GM18870 (cell line): ENCODE measurements around the gene GALNT18.

Source experiments
- ATAC-seq: cut with Tn5 transposase; IDR thresholded peaks from one replicate; pipeline ENCODE4 v1.9.1; 2021; ENCODE audit warnings: moderate library complexity; ENCODE audit not compliant: unreplicated experiment

Gene GALNT18

DNA sequence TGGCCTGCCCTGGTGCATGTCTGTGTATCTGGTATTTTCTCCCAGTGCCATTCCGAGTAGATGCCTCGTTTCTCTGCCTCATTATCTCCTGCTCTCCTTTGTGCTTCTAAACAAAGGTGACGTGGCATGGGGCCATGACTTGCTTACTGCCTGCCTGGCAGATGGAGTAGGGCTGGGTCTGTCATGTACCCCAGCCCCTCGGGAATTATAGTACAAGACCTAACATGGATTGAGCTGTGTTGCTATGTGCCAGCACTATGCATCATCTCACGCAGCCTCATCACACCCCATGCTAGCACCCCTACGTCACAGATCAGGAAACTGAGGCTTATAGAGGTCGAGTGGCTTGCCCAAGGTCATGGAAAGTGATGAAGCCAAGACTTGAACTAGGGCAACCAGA lies 88.1 kb downstream of the GALNT18 start:
- no peak for ATAC-seq

DNA sequence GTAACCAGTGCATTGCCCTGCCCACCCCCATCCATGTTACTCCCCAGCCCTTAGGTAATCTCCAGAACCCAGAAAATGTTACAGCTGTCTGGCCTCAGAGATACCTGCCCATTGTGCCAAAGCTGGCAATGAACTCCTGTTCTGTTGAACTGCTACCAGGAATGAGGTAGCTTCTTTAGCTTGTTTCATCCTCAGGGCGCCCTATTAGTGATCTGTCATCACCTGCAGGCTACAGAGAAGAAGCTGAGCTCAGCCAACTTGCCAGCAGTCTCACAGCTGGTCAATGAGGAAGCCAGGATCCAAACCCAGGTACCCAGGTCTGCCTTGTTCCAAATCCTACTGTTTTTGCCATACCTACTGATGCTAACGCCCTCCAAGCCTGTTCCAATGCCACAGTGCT lies 88.7 kb downstream of the GALNT18 start:
- ATAC-seq, result no peak

DNA sequence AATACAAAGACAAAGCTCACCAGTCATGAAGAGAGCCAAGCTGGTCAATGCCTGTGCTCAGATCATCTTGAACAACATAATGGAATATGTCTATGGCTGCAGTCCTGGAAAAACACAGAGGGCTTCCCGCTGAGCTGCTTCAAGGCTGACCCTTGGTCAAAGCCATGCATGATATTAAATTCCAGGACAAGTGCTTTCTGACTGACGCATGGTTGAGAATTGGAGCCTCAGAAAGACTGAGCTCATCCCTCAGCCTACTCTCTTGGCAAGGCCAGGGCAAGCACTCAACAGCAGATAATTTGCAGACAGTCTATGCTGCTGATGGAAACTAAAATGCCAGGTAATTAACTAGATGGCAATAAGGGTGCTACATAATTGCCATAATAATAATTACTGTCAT lies 89.2 kb downstream of the GALNT18 start:
- no peak for ATAC-seq

DNA sequence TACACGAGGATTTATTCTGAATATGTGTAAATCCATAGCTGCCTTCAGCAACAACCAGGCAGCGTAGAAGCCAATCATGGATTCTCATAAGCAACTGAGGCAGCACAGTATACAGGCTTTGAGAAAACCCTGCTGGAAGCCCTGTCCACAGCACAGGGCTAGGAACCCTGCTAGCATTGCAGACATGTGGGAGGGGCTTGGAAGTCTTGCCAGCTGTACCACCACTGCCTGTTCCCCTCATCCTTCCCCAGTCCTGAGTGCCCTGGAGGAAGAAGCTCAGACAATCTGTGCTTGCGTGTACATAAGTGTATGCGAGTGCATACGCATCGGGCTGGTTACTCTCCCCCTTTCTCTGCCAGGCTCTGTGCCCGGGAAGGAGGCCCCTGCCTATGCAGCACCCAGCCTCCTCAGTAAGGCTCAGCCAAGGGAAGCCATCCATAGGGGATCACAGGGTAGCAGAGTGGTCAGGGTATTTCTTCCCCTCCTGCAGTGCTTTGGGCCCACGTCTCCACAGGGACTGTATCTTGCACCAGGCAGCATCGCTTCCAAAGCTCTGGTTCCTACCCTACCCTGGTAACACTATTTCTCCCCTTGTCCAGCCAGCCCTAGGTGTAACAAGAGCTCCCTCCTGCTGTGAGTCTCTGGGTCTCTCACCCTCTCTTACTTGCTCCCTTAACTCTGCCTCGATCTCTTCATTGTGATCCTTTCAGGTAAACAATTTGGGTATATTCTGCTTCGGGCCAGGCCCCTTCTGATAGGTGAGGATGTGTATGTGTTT lies 90.5 kb downstream of the GALNT18 start:
- ATAC-seq, result no peak

DNA sequence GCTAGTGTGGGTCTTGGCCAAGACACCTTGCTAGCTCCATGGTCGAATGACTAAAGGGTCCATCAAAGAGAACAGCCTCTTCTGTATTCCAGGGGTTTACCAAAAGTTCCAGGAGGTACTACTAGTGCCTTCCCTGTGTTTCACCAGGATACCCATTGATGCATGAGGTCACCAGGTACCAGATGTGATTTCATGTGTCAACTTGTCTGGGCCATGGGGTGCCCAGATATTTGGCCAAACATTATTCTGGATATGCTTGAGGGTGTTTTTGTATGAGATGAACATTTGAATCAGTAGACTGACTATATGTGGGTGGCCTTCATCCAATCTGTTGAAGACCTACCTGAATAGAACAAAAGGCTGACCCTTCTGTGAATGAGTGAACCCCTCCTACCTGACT lies 92.8 kb downstream of the GALNT18 start:
- no peak for ATAC-seq

DNA sequence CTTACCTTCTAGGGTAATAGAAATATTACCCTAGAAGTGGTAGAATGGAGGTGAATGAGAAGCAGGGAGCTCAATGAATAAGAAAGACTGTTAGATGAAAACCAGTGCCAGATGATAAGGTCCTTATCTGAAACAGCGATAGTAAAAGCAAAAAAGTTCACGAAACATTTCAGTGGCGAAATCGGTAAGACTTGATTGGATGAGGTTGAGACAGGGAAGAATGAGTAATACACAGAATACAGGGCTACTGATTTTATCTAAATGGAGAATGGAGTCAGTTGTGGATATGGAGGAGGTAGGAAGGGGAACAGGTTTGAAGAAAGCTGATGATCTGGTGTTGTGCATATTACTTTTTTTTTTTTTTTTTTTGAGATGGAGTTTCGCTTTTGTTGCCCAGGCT lies 96.5 kb downstream of the GALNT18 start:
- no peak for ATAC-seq

DNA sequence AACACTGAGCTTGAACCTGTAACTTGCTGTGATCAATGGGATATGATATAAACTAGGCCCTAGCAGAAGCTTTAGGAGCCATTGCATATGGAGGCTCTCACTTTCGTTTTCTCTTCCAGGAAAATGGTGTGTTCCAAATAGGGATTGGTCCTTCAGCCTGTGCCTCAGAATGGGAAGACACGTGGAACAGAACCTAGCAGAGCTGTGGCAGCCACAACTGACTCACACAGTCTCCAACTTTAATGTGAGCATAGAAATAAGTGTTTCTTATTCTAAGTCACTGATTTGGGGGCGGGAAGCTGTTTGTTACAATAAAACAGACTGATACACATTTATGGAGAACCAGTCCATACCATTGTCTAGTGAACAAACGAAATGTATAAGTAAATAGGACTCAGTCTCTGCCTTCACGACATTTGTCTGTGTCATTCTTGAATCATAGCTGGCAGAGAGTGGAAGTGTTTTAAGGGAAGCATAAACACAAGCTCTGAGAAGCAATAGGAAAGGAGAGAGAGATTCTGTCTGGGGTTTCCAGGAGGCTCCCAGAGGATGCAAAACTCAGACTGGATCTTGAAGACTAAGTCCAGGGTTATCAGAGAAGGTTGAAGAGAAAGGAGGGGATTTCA lies 97.3 kb downstream of the GALNT18 start:
- no peak for ATAC-seq

DNA sequence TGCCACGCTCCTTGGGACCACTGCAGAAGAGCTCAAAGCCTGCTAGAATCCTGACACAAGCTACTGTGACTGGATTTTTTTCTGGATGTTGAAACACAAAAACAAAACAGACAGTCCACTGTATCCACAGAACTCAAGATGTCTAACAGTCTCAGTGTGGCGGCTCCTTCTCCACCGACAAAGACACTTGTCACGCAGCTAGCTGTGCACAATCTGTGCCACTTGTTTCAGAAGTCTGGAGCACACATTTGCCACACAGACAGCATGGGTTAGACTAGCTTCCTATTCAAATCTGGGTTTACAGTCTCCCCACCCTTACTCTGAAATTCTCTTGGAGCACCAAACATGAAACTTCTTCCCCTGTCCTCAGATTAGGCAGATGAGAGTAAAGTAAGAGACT lies 99.2 kb downstream of the GALNT18 start:
- ATAC-seq, result no peak

DNA sequence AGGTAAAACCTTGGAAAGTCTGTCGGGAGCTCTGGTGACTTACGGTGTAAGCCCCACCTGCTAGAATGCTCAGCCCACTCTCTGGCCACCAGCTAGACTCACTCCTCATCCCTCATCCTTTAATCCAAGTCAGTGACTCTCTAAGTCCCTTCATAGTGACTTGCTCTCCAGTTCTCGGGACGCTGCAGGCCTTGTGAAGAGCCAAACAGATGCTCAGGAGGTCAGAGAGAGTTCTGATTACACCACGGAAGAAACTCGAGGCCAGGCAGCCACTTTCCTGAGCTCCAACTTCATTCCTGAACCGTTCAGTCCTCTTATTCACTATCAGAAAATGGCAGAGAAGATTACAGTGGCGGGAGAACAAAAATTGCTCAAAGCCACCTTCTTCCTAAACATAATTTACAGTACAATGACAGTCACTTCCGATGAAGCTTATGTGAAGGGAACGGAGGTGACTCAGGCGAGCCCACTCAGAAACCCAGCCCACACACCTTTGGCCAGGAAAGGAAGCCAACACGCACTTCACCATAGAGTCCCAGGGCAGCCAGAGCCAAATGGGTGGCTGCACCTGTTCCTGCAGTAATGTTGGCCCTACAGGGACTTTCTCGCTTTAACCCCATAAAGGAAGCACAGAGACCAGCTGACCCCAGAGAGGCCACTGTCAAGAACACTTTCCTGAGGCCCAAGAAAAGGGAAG lies 100.4 kb downstream of the GALNT18 start:
- no peak for ATAC-seq

DNA sequence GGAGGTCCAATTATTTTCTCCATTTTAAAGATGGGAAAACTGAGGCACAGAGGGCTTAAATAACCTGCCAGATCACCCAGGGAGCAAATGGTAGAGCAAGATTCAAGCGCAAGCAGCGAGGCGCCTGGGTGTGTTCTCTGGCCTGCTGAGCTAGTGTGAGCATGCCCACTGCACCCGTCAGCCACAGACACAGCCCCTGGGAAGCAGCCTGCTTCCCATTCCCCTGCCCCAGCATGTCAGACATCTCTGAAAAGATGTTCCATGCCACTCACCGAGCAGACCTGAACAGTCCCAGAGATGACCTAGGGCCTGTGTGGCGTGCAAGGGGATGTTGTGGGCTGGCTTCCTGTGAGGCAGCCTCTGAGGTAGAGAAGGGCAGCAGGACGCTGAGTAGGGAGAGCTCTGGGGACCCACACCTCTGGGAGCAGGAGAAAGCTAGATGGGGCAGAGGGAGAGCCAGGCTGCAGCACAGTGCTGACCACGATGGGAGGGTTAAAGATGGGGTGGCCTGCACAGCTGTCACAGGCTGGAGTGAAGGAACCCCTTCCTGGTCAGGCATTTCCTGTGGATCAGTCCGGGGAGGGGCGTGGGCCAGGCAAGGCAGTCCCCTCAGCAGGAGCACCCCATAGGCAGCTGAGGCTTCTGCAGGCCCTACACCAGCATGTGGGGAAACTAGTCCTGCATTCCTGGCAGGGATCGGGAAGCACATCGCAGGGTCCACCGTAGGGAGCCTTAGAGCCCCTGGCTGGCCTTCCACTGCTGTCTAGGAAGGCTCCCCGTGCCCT lies 101.4 kb downstream of the GALNT18 start:
- ATAC-seq, result no peak

DNA sequence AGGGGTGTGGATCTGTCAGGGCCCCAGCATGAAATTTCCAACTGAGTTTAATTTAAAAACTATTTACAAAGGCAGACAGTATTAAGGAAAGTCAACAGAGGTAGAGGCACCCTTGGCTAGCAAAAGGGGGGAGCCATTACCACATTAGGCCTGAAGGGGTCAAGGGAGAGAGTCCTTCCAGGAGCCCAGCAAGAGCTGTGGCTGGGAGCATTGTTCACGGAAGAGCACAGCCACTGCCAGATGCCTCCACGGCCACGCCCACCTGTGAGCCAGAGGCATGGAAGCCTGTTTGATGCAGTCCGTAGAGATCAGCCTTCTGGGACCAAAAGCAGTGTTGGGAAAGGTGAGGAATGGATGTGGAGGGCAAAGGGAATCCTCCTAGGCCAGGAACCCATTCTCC lies 102.6 kb downstream of the GALNT18 start:
- ATAC-seq, result no peak

DNA sequence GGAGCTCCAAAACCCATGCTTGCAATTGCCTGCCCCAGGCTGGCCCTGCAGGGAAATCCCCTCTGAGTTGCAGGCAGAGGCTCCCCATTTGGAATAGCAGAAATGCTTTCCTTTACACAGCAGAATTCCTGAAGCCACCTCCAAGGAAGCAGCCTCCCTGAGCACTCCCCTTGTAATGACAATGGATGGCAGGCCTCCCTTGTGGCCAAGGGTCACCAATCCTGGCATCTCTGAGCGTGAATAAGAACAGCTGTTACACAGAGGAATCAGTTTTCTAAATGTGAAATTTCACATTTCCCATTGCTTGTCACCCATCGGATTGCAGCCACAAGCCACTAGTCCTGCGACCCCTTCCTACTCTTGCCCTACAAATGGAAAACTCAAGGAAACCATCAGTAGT lies 107.6 kb downstream of the GALNT18 start:
- ATAC-seq, result no peak

DNA sequence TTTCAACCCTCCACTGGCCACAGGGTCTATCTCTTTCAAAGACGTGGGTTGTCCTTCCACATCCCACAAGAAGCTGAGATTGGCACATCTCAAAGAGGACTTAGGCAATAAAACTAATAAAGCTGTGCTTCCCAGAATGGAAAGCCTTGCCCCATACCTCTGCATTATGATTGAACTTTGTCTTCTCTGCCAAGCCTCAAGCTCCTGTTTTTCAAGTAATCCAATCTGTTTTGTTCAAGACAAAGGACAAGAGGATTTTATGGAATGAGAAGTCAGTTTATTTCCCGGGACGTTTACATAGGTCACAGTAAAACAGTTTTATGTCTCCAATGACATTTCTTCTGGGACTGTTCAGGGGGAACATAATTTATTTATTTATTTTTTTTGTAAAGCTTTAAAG lies 108.4 kb downstream of the GALNT18 start:
- no peak for ATAC-seq

DNA sequence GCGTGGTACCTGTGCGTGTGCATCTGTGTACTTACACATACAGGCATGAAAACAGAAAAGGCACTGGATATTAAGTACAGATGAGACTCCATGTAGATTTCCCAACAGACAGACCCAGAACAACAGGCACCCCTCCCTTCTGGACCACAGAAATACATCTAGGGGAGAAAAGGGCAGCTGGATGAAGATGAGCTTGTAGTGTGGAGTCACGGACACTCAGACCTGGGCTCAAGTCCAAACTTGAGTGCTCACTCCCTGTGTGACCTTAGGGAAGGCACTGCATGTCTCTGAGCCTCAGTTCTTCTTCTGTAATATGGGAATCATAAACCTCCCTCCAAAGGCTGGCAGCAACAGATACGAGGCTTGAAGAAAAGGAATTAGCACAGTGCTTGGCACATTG lies 108.9 kb downstream of the GALNT18 start:
- no peak for ATAC-seq

DNA sequence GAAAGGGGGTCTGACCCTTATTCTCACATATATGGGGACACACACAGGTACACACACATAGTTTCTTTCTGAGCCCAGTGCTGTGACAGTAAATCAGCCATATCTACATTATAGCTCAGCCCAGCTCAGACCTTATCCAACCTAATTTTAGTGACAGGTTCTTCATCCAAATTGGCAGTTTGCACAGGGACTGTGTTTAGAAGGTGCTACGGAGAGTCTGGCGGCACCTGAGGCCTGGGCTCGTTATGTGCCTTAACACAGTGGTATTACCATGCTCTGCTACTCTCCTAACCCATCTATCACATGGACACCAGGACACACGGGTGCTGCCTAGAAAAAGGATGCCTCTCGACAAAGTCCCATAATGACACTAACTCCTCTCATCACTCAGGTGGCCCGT lies 109.3 kb downstream of the GALNT18 start:
- no peak for ATAC-seq

DNA sequence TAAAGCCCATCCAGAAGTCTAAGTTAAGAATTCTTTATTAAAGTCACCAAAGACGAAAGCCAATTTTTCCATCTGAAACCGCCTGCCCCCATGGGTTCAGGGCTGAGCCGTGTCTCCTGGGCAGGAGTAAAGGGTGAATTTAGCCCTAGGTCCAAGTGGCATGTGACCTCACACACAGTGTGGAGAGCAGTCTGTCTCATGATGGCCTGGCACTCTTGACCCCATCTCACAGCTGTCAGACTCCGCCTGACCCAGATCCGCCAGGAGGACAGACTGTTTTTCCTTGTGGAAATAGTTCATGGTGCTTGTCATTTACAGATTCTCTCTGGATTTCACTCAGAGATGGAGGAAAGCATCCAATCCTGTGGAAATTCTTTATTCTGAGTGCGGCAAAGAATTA lies 109.7 kb downstream of the GALNT18 start:
- ATAC-seq, result no peak

DNA sequence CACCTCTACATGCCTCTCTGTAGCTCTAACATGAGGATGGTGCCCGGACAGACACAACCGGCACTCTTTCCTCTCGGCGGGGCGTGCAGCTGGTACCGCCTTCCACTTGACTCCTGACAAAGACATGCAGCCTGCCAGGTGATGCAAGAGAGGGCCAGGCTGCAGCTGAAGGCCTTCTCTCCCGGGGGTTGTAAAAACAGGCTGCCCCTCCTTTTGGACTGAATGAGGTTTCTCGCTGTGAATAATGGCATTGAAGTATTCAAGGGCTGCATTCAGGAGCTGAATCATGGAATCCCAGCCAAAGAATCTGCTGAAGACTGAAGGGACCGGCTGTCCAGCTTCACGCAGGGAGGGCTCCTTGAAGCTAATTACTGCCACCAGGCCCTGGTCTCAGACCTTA lies 110.9 kb downstream of the GALNT18 start:
- no peak for ATAC-seq

DNA sequence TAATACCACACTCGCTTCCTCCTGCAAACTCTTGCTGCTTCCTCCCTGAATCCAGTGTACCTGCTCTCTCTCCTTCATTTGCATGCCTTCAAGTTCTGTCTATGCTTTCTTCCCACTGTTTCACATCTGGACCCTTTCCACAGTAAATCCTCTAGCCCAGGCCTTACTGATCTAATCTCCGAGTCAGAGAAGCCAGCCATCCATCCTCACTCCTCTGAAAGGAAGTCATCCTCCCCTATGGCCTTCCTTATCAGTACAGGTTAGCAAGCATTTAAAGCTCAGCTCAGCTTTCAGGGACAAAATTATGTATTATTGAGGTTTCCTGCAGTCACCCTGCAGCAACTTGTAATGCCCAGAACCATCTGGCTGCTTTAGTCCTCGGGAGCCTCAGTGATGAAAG lies 116.1 kb downstream of the GALNT18 start:
- no peak for ATAC-seq

DNA sequence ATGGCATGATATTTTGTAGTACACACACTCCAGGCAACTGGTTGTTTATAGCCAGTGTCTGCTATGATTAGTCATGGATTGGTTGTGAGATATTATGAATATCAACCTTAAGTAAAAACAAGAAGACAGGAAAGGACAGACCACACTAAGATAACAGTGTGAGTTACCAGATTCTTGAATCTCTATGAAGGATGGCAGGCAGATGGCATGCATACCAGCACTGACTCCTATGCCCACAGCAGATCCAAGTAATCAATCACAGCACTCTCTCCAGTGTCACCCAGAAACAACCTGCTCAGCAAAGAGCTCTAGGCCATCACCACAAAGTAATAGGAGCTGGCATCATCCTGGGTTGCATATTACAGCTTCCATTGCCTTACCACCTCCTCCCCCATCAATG lies 116.6 kb downstream of the GALNT18 start:
- ATAC-seq, result no peak

DNA sequence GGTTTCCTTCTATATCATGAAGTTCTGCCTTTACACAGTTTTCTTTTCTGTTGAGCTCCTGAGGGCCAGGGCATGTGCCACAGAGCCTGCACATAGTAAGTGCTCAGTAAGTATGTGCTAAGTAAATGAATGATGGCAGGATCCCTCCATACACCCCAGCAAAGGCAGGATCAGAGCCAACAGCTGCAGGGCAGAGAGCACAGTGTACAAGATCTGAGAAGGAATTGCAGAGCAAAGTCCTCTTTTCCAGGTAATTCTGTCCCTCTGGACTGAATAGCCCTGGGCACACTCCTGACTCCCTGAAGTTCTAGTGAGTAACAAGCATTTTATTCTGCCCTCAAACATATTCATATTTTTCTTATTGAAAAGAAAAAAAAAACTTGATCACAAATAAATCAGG lies 117.7 kb downstream of the GALNT18 start:
- ATAC-seq, result no peak

DNA sequence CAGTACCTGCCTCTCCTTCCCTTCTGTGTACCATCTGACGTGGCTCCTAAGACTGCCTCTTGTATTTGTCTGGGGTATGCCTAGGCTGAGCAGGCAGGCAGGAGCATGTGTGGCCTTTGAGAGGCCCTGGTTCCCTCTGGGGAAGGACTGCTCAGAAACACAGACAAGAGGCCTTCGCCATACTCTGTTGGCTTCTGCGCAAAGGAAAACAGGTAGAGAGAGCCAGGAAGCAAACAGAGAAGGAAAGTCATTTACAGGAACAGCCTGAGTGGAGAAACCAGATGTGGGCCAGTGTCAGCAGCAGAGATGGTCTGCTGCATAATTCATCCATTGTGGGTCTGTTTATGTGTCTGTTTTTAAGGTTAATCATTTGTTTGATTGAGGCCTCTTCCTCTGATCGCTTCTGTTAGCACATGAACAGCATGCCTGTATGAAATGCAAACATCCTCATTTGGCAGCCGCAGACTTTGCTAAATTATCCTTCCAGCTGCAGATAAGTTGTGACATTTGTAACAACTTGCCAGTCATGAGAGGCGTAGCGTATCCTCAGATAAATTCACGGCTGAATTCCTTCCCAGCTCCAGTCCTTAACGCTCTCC lies 119.4 kb downstream of the GALNT18 start:
- ATAC-seq, result no peak
